Loucy (cell line): Measurements from ENCODE around the gene CADM3.
A peak's percentile ranks its signal among the peaks of the same experiment; 100 is the strongest.

Experiments used
- CTCF ChIP-seq: fragments of 200-600 bp; sonication (generic); conservative IDR thresholded peaks from 2 replicates; pipeline ENCODE4 v1.5.1; 2014; ENCODE audit warnings: mild to moderate bottlenecking, antibody characterized with exemption, low read length
- EZH2phosphoT487 ChIP-seq: fragments of 200-600 bp; IDR thresholded peaks from 2 replicates; pipeline ENCODE4 v1.6.1; 2018; ENCODE audit warnings: antibody characterized with exemption, mild to moderate bottlenecking, moderate library complexity, borderline replicate concordance

DNA sequence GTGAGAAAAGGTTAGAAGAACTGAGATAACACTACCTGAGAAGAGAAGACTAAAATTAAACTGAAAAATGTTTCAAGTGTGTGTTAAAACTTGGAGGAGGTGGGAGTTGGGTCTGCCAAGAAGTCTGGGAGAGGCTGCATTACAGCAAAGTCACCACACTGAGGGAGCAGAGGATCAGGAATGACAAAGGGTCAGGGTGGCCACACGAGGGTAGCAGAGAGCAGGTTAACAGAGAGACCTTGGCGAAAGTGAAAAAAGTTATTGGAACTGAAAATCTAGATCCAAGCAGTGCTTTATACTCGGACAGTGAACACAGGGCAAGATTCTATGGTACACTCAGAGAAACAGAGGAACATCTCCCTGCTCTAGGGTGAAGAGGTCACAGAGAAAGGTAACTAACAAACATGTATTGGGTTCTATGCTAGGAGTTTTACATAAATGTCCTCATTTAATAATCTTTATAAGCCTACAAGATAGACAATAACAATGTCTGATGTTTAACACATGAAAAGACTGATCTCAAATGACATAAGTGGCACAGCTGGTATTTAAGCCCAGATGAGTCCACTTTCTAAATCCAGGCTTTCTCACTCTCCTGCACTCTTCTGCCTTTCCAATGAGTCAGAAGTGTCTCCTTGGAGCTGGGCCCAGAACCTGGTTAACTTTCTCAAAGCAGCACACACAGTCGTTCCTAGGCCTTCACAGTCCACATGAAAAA, 10.3 kb upstream of the CADM3 start:
- TF ChIP-seq CTCF (peak; percentile 100), EZH2phosphoT487 (no peak)
